Measurements from ENCODE around the gene GPRC5C.

Gene GPRC5C

DNA sequence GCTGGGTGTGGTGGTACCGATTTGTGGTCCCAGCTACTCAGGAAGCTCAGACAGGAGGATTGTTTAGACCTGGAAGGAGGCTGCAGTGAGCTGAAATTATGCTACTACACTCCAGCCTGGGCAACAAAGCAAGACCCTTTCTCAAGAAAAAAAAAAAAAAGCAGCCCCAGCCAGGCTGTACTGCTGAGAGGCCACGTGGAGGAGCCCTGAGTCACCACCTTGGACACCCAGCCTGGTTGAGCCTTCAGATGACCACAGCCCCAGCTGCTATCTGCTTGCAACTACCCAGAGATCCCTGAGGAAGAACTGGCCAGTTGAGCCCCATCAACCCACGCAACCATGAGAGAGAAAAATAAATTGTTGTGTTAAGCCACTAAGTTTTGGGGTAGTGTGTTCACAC lies 23.6 kb upstream of the GPRC5C start:
- DNase-seq, result peak; percentile 35 to 44 (median 38)

DNA sequence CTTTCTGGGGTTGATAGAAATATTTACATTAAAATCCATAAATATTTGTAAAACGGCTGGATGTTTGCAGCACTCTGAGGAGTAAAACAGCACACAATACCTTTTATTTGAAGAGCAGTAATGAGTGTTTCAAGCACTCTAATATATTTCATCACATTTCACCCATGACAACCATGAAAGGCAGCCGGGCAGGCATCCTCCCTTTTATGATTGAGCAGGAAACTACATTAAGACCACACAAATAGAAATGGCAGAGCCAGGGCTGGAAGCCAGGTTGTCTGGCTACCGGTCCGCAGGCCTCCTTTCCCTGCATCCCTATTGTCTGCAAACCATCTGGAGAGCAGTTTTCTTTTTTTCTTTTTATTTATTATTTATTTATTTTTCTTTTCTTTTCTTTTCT lies 23.1 kb upstream of the GPRC5C start:
- DNase-seq, result no peak

DNA sequence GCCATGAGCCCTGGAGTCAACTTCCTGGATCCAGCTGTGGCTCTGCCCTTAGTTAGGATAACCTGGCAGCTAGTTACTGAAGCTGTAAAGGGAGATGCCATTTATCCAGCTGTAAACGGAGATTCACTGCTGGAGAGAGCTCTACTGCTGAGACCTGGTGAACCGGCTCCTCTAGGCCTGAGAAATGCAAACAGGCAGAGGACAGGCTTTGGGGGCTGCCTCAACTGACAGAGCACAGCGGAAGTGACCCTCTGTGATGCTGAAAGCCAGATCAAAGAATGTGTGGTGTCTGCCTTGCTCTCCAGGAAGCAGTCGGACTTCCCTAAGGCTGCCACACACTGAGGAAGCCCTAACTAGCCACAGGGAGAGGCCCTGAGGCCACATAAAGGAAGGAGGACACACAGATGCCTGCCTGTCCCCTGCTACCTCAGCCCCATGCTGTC lies 21.9 kb upstream of the GPRC5C start:
- DNase-seq, result no peak

DNA sequence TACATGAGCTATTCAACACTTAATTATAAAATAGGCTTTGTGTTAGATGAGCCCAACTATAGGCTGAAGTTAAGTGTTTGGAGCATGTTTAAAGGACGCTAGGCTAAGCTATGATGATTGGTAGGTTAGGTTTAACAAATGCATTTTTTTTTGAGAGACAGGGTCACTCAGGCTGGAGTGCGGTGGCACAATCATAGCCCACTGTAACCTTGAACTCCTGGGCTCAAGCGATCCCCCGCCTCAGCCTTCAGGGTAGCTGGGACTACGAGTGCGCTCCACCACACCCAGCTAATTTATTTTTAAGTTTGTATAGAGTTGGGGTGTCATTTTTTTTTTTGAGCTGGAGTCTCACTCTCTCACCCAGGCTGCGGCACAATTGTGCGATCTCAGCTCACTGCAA lies 19.3 kb upstream of the GPRC5C start:
- no peak for DNase-seq

DNA sequence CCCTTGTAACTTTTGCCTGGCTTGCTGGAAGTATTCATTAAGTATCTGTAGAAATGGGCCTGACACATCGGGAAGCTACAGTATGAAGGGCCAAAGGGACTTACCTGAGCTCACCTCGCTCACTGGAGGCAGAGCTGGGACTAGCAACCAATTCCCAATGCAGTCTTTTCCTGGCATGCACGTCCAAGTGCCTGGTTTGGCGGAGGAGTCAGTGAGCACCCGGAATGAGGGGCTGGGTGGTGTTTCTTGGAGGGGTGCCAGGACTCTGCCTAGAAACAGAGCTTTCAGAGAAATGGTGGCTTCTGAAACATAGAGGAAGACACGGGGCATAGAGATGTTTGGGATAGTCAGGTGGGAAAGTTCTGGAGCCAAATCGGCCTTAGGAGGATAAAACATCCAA lies 18.4 kb upstream of the GPRC5C start:
- DNase-seq, result no peak

DNA sequence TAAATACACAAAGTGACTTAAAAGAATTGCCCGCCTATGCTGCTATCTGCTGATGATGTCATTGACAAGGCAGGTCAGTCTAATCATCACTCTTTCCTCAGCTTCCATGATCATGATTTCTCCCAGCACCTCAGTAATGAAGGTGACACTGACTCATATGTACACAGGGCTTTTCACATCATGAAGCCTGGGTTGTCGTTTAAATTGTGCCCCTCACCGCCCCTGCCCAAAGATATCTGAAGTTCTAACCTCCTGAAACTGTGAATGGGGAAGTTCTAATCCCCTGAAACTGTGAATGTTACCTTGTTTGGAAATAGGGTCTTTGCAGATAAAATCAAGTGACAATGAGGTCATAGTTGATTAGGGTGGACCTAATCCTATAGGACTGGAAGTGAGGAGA lies 17.4 kb upstream of the GPRC5C start:
- no peak for DNase-seq

DNA sequence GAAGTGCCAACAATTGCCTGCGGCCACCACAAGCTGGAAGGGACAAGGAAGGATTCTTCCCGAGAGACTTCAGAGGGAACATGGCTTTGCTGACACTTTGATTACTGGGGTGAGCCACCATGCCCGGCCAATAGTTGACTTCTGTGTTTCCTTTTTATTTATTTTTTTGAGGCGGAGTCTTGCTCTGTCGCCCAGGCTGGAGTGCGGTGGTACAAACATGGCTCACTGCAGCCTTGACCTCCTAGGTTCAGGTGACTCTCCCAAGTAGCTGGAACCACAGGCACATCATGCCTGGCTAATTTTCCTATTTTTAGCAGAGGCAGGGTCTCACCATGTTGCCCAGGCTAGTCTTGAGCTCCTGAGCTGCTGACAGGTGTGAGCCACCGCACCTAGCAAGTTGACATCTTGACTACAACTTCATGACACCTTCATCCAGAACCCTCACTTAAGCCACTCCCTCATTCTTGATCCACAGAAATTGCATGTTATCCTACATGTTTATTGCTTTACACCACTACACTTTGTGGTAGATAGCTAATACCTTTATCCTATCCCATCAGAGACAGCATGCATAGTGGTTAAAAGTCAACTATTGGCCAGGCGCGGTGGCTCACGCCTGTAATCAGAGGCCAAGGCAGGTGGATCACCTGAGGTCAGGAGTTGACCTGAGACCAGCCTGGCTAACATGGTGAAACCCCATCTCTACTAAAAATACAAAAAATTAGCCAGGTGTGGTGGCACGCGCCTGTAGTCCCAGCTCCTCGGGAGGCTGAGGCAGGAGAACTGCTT lies 16.1 kb upstream of the GPRC5C start:
- DNase-seq, result no peak

DNA sequence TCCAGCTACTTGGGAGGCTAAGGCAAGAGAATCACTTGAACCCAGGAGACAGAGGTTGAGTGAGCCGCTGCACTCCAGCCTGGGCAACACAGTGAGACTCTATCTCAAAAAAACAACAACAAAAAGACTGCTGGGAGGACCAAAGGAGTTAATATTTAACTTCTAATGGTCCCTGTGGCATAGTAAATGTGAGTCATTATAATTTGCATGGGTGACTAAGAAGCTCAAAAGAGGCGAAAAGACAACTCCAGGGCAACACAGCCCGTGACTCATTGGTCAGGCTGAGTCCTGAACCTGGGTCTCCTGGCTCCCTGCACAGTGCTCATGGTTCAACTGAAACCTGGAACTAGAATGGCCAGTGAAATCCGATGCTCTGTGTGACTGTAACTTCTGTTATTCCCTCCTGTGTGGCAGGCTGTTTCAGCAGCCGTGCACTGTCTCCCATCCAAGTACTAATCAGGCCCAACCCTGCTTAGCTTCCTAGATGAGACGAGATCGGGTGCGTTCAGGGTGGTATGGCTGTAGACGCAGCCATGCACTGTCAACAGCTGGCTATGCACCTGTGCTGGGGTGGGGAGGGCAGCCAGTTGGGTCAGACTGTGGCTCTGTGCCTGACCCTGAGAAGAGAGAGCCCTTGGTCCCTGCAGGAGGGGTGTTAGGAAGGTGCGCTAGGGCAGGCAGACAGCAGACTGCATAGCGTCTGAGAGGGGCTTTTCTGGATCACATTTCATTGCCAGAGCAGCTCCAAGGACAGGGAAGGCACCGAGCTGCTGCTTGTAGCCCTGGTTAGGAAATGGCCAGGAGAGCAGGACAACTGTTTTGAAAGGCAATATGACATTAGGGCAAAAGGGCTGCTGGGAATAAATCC lies 14.5 kb upstream of the GPRC5C start:
- peak; percentile 75 to 89 (median 87) for DNase-seq

DNA sequence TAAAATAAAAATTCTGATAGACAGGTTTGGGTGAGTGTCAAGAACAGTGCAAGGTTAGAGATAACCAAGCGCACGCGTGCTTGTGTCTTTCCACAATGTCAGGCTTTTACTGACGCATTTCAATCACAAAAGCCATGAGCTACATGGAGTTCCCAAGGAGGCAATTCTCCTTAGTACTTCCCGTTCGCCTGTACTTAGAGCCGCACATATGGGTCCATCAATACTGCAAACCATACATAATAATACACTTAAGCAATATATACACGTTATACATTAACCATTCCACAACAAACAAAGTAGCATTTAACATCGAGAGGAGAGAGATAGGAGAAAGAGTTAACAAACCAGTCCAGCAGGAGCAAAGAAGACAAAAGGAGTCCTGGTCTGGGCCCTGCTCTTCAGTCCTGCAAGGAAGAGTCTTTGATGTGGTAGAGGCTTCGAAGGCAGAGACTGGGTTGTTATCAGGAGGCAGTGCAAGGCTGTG lies 11.9 kb upstream of the GPRC5C start:
- no peak for DNase-seq

DNA sequence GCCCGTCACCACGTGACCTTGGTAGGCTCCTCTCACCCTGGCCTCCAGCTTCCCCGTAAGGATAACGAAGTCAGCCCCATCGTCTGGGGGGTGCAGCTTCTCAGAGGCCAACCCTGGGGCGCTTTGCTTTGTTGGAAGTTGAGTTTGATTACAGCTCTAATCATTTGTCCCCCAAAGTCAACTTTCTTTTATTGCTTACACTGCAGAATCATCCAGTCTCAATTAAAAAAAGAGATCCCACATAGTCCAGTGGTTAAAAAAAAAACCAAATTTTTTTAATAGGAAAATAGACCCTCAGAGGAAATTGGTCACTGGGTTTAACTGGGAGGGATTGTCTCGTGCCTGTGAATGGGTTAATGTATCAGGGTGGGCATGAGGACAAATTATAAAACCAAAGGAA lies 7.8 kb upstream of the GPRC5C start:
- no peak for DNase-seq

DNA sequence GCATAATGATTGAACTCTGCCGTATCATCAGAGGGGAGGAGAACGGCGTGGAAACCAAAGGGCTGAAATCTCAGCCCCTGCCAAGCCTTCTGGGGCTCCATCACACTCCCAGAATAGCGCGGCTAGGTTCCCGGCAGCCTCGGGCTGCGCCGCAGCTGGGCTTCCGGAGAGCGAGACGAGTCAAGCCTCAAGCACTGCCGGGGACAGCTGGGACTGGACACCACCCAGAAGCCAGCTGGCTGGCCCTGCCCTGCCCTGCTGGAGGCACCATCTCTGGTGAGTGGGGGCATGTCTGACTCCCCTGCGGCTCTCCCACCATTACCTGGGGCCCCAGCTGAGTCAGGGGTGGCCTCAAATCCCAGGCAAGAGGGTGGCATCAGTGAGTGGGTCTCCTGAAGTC lies 7.2 kb upstream of the GPRC5C start:
- DNase-seq, result no peak

DNA sequence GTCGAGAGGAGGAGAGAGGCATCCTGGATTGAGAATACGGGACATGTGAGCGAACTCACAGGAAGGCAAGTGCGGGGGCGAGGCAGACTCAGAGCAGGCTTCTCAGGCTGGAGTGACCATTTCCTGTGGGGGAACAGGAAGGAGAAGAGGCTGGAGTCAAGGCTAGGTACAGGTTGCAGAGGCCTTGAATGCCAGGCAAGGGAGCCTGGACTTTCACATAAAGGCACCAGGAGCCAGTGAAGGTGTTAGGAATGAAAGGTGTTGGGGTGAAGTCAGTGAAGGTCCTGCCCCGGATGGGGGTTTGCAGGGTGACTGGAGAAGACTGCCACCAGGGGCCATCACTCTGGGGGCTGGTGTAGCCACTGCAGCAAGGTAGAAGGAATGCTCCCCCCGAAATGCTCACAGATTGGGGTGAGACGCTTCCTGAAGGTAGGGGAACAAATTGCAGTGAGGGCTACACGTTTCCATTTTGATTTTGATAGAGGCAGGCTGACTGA lies 5.3 kb upstream of the GPRC5C start:
- DNase-seq, result peak in 1 of 3 donors; percentile 28

DNA sequence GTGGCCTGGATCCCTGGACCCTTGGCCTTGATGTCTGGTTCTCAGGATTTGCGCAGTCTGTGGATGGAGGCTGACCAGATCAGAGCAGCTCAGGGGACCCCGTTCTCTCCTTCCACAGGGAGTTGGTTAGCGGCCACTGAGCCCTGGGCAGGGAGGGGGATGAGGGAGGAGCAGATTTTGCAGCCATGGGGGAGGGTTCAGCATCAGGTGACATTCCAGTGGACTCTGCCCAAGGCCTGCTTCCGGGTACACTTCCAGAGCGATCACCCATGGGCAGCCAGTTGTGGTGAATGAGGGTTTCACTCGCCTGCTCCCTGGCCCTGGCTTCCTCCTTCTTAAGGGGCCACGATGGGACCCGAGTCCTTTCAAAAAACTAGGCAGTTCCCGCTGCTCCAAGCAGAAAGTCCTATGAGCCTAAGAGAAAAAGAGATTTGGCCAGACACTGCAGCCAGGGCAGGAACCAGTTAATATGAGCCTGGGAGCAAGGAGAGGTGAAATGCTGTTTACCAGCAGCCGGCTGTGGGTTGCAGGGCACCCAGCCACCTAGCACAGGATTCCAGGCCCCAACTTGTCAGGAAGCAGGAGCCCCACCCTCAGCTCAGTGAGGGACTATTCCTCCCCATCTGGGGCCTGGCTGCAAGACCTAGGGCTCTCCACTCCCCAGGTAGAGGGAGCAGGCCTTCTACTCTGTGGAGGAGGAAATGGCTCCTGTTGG lies 4.7 kb upstream of the GPRC5C start:
- DNase-seq, result no peak

DNA sequence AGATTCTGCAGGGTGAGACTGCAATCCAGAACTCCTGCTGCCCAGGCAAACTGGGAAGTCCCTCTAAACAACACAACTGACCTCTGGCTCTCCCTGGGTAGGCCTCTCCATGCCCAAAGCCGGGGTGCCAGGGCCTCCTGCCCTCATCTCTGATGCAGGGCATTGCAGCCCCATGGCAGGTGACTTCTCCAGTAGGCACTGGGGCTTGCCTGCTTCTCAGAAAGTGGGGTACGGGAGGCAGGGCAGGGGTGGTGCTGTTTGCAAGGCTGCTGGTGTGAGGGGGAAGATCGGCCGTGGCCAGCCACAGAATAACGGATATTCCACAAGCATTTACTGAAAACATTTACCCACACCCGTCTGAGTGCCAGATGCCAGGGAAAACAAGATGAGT lies 4.1 kb upstream of the GPRC5C start:
- no peak for DNase-seq

DNA sequence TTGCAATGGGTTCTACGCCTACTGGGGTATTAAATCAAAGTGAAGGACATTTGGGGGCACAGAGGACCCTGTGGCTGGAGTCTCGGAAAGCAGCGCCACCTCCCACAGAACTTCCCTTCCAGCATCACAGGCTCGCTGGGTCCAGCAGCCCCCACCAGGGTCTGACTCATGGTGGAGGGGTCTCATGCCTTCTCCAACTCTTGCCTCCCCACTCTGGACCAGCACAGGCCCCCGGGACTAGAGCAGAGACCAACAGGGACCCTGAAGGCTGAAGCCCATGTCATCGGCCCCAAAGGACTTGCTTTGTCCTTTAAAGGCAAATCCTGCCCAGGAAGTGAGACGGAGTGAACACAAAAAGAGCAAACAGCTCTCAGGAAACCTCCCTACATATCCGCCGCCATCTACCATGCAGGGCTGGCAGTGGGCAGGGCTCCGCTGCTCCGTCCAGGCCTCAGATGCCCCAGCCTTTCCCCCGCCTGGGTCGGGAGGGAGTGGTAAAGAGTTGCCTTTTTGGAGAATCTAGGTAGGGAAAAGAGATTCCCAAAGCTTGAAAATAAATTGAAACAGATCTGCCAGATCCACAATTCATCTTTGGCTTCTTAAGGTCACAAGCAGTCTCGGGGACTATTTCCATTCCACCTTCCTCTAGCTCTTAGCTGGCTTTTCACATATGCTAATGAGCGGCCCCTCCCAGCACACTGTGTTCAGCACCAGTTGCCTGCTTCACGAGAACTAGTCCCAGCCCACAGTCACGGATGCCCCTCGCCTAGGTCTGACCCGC lies 2.1 kb upstream of the GPRC5C start:
- DNase-seq, result no peak

DNA sequence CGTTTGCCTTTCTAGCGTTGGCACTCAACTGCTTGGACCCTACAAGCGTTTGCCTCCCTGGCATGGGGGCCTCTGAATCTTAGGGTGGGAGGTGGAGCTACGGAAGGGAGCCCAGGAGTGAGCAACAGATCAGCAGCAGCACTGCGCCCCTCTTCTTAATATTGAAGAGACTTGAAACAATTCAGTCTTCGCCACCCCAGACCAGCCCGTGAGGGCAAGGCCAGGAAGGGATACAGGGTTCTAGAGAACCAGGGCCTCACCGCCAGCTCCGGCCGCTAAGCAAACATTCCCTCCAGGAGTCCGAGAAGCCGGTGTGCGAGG lies 1.5 kb upstream of the GPRC5C start:
- no peak for DNase-seq

DNA sequence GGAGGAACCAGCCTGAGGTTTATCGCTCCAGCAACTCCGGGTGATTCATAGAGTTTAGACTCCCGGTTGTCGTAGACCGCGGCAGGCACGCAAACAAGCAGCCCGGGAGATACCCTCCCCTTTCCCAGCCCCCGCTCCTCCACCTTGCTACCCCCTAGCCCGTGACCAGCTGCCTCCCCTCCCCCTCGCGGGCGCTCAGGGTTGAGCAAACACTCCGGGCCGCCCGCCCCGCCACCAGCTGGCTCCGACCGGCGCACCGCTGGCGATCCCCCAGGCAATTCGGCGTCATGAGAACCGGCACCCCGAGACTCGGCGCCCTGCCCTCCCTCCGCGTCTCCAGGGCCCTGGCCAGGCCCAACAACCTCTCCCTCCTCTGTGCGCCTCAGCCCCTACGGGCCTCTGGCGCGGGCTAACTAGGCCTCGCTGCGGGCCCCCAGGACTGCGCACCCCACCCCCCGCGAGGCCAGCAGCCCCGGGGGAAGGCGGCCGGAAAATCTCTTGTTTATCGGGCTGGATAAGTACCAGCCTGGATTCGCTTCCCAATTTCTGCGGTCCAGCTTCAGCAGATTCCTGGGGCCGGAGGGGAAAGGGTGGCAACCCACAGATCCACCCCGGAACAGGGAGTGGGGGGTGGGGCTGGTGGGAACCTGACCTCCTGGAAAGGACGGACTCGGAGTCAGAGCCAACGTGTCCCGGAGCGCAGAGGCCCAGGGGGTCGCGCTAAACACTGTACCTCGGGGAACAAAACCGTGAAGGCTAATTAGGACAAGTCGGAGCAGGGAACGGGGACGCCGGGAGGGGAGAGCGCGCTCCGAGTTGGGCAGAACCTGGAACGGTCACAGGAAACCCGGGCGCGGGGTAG lies 951 bp upstream of the GPRC5C start:
- DNase-seq, result peak; percentile 56 to 76 (median 63)

DNA sequence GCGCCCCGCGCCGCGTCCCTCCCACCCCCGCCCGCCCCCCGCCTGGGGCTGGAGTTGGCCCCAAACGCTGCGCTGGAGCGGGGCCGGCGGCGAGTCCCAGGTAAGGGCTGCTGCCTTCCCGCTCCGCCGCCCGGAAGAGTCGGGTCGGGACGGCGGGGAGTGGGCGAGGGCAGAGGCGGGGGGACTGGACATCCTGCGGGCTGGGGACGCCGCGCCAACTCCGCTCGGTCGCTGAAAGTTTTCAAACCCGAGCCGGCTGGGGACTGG lies 469 bp downstream of the GPRC5C start:
- DNase-seq, result no peak

DNA sequence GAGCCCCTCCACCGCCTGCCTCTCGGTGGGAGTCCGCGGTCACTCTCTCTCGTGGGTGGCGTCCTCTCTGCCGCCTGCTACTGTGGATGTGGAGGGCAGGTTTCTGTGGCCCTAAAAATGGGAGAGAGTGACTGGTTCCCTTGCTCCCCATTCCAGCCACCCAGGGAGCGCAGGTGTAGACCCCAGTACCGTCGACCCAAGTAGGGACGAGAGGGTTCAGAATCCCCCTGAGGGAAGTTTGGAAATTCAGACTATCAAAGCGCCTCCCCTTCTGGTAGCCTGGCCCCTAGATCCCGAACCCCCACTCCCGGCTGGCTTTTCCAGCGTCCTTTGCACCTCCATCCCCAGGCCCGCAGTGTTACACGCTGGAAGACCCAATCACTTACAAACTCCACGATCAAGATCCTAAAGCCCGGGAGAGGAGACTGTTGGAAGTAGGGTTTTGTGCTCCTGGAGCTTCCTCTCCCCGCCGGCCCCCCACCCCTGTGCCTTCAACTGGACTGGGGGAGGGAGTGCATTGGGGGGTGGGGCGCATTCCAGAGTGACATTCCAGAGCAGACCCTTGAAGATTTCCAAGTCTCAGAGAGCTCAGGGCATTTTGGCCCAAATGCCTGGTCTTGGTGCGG lies 991 bp downstream of the GPRC5C start:
- DNase-seq, result no peak

DNA sequence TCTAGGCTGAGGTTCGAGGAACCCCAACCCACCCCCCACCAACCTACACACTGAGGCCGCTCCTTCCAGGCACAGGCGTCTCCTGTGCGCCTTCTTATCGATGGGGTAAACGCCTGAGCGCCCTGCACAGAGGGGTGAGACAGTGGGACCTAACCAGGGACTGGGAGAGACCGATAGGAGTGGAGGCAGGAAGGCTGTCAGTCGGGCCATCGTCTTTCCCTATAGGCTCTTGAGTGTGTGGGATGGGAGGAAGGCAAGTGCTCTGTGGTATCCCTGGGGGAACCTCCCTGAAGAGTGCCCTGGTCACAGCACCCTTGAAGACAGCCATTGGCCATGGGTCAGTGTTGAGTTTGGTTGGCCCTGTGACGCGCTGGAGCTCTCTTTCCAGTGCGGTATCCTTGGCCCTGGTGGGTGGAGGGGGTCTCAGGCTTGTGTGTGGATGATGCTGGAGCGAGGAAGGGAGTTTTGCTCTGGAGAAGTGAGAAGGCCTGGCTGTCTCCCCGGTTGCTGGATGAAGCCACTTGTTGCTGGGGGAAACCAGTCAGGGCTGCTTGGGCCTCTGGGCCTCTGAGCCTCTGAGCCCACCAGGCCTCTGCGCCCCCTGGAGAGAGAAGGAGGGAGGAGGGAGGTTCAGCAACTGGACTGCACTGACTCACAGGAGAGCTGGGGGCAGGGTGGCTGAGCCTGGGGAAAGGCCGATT lies 1.7 kb downstream of the GPRC5C start:
- DNase-seq, result no peak

All from suppressor macrophage treated with lipopolysaccharide for 1 hour (primary cell).